ENCODE measurements around the gene DEPDC4.
"Not testable (repeated sequence)": the region's sequence is repeated elsewhere in the genome, so short reads cannot be mapped to it uniquely, and the experiment has no call there.

DEPDC4 gene

DNA sequence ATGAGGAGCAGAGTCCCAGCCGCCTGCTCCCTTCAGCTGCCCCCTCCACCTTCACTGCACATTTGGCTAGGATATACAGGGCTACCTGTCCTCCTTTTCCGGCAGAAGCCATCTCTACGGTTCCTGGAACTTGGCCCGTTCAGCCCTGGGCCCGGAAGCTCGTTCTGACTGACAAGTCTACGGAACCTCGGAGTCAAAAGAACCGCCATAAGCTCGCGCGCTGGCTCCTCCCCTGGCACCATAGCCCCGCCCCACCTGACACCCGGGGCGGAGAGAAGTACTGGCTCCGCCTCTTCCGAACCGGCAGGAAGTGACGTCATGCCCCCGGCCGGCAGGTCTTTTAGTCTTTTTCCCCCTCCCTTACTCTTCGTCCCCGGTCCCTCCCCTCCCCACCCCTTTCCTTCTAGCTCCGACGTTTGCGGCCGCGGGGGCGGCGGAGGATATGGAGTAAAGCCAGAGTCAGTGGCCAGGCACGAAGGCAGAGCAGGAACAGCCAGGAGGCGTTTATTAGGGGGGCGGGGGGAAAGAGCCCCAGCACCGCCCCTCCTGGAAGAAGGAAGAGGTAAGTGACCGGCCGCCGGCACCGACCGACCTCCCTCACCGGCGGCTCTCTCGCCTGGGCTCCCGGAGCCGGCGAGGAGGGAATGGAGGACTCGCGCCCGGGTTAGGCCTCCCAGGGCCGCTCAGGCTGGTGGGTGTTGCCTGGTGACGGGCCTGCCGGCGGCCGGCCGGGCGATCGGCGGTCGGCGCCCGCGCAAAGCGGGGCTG is at the start of gene DEPDC4, which contains the start of gene SCYL2:
Gene DEPDC4, minus strand, starts transcription at position 245 of the 768 bp plus-strand sequence. Its CDS starts 3 bp downstream, at position 242.
Gene SCYL2, plus strand, starts transcription at position 343 of the 768 bp plus-strand sequence. CDS start 15,794 bp downstream, outside the sequence.
- peak within 1 kb of the TSS; percentile 100 for H3K4me3 Mint-ChIP-seq
- H3K27me3 Mint-ChIP-seq = no peaks in the 10 kb centered on the region
- peak; percentile 94 to 97 for DNase-seq (ENCODE audit: low spot score in 2 of 2)
- H3K9me3 Mint-ChIP-seq = no peaks in the 10 kb centered on the region
- peak within 1 kb of the TSS; percentile 90 for H3K27ac Mint-ChIP-seq
- peaks cover 15% of the 10 kb centered on the region for H3K4me1 Mint-ChIP-seq
- ATAC-seq (ENCODE audit: low read depth) = peak; percentile 91
- peaks cover 2% of the 10 kb centered on the region for H3K36me3 Mint-ChIP-seq

DNA sequence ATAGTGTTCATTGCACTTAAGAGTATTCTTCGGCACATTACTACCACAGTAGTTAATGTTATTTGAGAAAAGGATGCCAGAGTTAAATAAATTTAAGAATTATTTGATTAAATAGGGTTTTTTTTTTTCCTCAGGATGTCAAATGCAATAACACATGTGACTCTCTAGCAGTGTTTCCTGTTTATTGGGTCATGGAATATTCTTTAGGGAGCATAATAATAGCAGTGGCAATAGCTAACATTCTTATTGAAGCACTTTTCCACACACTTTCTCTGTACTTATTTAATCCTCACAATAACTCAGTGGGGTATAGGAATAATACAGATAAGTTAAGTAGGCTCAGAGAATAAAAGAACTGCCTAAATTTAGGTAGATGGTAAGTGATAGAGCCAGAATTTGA is 44.4 kb upstream of the DEPDC4 start:
- no peak for DNase-seq (ENCODE audit: low spot score in 2 of 2)
- peaks cover 4% of the 10 kb centered on the region for H3K4me1 Mint-ChIP-seq
- no peak overlapping the region for H3K4me3 Mint-ChIP-seq
- H3K27ac Mint-ChIP-seq = no peak overlapping the region
- peaks cover 31% of the 10 kb centered on the region for H3K36me3 Mint-ChIP-seq
- peaks cover 3% of the 10 kb centered on the region for H3K9me3 Mint-ChIP-seq
- H3K27me3 Mint-ChIP-seq = no peaks in the 10 kb centered on the region
- ATAC-seq (ENCODE audit: low read depth) = no peak

DNA sequence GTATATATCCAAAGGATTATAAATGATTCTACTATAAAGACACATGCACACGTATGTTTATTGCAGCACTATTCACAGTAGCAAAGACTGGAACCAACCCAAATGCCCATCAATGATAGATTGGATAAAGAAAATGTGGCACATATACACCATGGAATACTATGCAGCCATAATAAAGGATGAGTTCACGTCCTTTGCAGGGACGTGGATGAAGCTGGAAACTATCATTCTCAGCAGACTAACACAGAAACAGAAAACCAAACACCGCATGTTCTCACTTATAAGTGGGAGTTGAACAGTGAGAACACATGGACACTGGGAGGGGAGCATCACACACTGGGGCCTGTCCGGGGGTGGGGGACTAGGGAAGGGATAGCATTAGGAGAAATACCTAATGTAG is 41.3 kb upstream of the DEPDC4 start:
- not testable (repeated sequence) for H3K27ac Mint-ChIP-seq; DNase-seq (ENCODE audit: low spot score in 2 of 2); ATAC-seq (ENCODE audit: low read depth); H3K4me3 Mint-ChIP-seq; H3K4me1 Mint-ChIP-seq; H3K9me3 Mint-ChIP-seq; H3K27me3 Mint-ChIP-seq
- peaks cover 39% of the 10 kb centered on the region for H3K36me3 Mint-ChIP-seq

DNA sequence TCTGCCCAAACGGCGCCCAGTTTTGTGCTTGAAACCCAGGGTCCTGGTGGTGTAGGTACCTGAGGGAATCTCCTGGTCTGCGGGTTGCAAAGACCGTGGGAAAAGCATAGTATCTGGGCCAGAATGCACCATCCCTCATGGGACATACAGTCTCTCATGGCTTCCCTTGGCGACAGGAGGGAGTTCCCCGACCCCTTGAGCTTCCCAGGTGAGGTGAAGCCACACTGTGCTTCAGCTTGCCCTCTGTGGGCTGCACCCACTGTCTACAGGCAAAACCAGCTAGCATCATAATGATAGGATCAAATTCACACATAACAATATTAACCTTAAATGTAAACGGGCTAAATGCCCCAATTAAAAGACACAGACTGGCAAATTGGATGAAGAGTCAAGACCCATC is 37.5 kb upstream of the DEPDC4 start:
- not testable (repeated sequence) for H3K4me3 Mint-ChIP-seq; DNase-seq (ENCODE audit: low spot score in 2 of 2); H3K27me3 Mint-ChIP-seq; H3K4me1 Mint-ChIP-seq; ATAC-seq (ENCODE audit: low read depth); H3K27ac Mint-ChIP-seq
- Mint-ChIP-seq H3K9me3 (peaks cover 14% of the 10 kb centered on the region), H3K36me3 (peaks cover 59% of the 10 kb centered on the region)

DNA sequence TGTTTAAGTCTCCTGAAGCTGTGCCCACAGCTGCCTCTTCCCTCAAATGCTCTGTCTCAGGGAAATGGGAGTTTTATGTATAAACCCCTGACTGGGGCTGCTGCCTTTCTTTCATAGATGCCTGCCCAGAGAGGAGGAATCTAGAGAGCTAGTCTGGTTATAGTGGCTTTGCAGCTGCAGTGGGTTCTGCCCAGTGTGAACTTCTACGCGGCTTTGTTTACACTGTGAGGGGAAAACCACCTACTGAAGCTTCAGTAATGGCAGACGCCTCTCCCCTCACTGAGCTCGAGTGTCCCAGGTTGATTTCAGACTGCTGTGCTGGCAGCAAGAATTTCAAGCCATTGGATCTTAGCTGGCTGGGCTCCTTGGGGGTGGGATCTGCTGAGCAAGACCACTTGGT is 37.0 kb upstream of the DEPDC4 start:
- Mint-ChIP-seq H3K4me3 (no peak overlapping the region), H3K4me1 (peaks cover 2% of the 10 kb centered on the region), H3K36me3 (peaks cover 59% of the 10 kb centered on the region), H3K27me3 (no peaks in the 10 kb centered on the region), H3K9me3 (peaks cover 14% of the 10 kb centered on the region), H3K27ac (no peak overlapping the region)
- DNase-seq (ENCODE audit: low spot score in 2 of 2) (no peak), ATAC-seq (ENCODE audit: low read depth) (no peak)

DNA sequence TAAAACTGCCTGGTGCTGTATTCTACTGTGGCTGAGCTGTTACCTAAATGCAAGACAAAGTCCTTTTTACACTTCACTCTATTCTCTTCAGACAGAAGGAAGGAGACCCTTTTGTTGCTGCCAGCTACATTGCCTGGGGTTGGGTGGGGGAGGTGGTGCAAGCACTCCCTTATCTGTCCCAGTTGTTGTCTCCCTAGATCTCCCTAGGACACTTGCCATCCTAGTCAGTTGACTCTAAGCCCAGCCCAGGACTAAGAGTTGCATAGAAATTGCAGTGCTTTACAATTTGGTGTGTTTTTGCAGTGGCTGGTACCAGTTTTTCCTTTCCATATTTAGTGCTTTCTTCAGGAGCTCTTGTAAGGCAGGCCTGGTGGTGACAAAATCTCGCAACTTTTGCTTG is 35.2 kb upstream of the DEPDC4 start:
- H3K9me3 Mint-ChIP-seq = peaks cover 14% of the 10 kb centered on the region
- peaks cover 62% of the 10 kb centered on the region for H3K36me3 Mint-ChIP-seq
- no peak overlapping the region for H3K27ac Mint-ChIP-seq

DNA sequence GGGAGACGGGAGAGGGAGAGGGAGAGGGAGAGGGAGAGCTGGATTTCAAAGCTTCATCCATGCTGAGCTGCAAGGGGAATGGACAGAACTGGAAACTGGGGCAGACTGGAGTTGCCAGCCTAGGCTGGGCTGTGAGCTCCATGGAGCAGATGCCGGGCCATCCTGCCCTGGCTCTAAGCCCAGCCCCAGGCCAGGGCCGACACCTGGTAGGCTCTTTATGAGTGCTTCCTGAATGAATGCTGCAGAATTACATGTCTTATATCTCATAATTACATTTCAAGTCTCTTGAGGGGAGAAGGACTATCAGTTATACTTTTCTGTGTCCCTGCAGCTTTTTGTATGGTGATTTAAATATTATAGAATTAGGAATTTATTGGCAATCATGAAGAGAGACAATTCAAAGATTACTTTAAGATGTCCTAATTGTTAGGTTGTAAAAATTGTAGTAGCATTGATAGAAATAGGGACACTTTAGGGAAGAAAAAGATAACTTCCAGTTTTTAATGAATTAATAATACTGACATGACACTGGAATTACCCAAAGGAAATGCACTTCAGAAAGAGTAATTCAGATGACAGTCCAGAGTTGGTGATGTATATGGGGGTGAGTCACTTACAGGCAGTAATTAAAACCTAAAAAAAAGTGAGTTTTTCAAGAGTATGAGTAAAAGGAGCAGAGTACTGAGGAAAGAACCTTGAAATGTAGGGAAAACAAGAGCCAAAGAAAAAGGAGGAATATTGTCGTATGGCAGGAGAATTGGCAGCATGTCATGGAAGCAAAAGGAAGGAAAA is 29.1 kb upstream of the DEPDC4 start:
- peaks cover 42% of the 10 kb centered on the region for H3K36me3 Mint-ChIP-seq
- ATAC-seq (ENCODE audit: low read depth) (no peak), DNase-seq (ENCODE audit: low spot score in 2 of 2) (no peak)
- no peaks in the 10 kb centered on the region for H3K4me1 Mint-ChIP-seq
- H3K9me3 Mint-ChIP-seq = peaks cover 4% of the 10 kb centered on the region
- H3K27me3 Mint-ChIP-seq = no peaks in the 10 kb centered on the region
- no peak overlapping the region for H3K27ac Mint-ChIP-seq
- H3K4me3 Mint-ChIP-seq = no peak overlapping the region

More for the DNA sequence above, 35.2 kb upstream of the DEPDC4 start:
- ATAC-seq (ENCODE audit: low read depth) (no peak), DNase-seq (ENCODE audit: low spot score in 2 of 2) (no peak)
- H3K4me1 Mint-ChIP-seq = peaks cover 2% of the 10 kb centered on the region
- H3K27me3 Mint-ChIP-seq = no peaks in the 10 kb centered on the region
- H3K4me3 Mint-ChIP-seq = no peak overlapping the region

DNA sequence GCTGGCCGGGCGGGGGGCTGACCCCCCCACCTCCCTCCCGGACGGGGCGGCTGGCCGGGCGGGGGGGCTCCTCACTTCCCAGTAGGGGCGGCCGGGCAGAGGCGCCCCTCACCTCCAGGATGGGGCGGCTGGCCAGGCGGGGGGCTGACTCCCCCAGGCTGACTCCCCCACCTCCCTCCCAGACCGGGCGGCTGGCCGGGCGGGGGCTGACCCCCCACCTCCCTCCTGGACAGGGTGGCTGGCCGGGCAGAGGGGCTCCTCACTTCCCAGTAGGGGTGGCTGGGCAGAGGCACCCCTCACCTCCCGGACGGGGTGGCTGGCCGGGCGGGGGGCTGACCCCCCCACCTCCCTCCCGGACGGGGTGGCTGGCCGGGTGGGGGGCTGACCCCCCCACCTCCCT is 27.5 kb upstream of the DEPDC4 start:
- not testable (repeated sequence) for DNase-seq (ENCODE audit: low spot score in 2 of 2); H3K9me3 Mint-ChIP-seq; ATAC-seq (ENCODE audit: low read depth); H3K4me3 Mint-ChIP-seq; H3K4me1 Mint-ChIP-seq; H3K27ac Mint-ChIP-seq; H3K27me3 Mint-ChIP-seq
- peaks cover 35% of the 10 kb centered on the region for H3K36me3 Mint-ChIP-seq

DNA sequence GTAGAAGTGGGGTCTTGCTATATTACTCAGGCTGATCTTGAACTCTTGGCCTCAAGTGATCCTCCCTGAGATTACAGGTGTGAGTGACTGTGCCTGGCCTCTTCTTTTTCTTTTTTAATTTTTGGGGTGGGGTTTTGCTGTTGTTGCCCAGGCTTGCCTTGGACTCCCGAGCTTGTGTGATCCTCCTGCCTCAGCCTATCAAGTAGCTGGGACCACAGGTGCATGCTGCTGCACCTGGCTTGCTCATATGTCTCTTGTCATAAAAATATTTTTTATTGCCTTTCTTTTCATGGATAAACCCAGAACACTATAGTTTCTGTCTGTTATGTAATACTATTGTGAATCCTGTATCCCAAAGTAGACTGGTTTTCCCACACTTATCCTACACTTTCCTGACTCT is 26.1 kb upstream of the DEPDC4 start:
- Mint-ChIP-seq H3K27ac (no peak overlapping the region), H3K36me3 (peaks cover 25% of the 10 kb centered on the region), H3K4me3 (no peak overlapping the region), H3K27me3 (no peaks in the 10 kb centered on the region), H3K9me3 (no peaks in the 10 kb centered on the region), H3K4me1 (no peaks in the 10 kb centered on the region)
- DNase-seq (ENCODE audit: low spot score in 2 of 2) = no peak
- no peak for ATAC-seq (ENCODE audit: low read depth)

DNA sequence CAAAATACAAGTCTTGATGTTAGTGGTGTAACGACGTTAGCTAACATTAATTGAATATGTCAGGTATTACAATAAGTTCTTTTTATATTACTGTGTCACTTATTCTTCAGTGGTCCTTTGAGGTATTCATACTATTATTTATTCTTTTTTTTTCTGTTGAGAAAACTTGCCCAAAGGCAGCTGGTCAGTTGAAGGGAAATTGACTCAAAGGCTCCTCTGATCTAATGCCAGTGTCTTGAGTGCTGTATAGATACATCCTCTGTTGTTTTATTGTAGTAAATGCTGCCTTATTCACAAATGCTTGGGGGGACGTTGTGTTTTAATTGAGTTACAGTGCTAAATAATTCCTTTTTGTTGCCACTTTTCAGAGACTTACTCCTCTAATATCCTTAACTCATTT is 23.1 kb upstream of the DEPDC4 start:
- DNase-seq (ENCODE audit: low spot score in 2 of 2) = no peak
- ATAC-seq (ENCODE audit: low read depth) = no peak
- Mint-ChIP-seq H3K4me3 (no peak overlapping the region), H3K36me3 (peaks cover 22% of the 10 kb centered on the region), H3K27me3 (no peaks in the 10 kb centered on the region), H3K9me3 (no peaks in the 10 kb centered on the region), H3K4me1 (no peaks in the 10 kb centered on the region), H3K27ac (no peak overlapping the region)

DNA sequence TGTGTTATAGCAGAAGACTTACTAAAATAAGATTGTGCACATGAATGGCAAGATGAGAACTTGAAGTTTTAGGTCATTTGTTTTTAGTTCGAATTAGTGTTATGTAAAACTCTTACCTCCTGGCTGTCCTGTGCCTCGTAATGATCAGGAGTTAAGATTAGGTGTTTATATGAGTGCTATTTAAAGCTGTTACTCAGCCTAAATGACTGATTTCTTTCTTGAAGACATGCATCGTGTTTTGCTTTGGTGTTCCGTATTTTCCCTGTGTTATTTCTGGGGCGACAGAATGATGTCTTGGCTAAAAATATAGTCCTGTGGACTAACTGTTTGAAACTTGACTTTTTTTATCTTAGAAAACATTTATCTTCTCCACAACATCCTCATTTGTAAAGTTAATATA is 22.2 kb upstream of the DEPDC4 start:
- ATAC-seq (ENCODE audit: low read depth) (no peak), DNase-seq (ENCODE audit: low spot score in 2 of 2) (no peak)
- H3K4me3 Mint-ChIP-seq = no peak overlapping the region
- peaks cover 23% of the 10 kb centered on the region for H3K36me3 Mint-ChIP-seq
- no peaks in the 10 kb centered on the region for H3K4me1 Mint-ChIP-seq
- no peak overlapping the region for H3K27ac Mint-ChIP-seq
- H3K27me3 Mint-ChIP-seq = no peaks in the 10 kb centered on the region
- H3K9me3 Mint-ChIP-seq = no peaks in the 10 kb centered on the region

DNA sequence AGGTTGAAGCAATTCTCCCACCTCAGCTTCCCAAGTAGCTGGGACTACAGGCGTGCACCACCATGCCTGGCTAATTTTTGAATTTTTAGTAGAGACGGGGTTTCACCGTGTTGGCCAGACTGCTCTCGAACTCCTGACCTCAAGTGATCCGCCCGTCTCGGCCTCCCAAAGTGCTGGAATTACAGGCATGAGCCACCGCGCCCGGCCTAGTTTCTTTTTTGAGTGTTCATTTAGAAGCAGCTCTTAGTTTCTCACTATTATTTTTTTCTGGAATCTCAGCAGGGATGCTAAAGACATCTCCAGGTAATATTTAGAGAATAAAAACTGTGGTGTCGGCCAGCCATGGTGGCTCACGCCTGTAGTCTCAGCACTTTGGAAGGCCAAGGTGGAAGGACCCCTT is 17.7 kb upstream of the DEPDC4 start:
- H3K27ac Mint-ChIP-seq; H3K4me1 Mint-ChIP-seq; H3K9me3 Mint-ChIP-seq; H3K4me3 Mint-ChIP-seq; H3K27me3 Mint-ChIP-seq; DNase-seq (ENCODE audit: low spot score in 2 of 2); ATAC-seq (ENCODE audit: low read depth); H3K36me3 Mint-ChIP-seq: not testable (repeated sequence)

DNA sequence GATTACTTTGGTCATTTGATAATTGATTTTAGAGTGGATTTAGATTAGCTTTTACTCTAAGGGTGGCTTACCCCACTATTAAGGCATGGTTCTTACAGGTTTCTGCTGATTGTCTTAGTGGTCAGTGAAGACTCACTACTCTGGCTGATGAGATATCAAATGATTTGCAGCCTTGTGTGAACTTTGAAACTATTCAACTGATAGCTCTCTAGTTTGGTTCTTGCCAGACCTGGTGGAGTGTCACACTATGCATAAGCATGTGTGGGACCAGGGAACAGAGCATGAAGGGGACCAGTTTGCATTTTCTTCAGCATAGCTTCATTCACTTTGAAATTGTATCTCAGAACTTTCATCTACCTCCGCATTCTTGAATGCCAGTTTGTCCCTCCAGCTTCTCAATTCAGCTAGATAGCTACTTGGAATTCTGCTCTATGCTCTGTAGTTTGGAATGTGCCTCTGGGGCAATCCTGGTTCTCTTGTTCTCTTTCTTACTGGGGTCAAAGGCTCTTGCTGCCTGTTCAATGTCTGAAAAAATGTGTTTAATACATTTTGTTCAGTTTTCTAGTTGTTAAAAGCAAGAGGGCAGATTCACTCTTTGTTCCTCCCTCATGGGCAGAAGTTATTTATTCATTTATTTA is 12.8 kb upstream of the DEPDC4 start:
- Mint-ChIP-seq H3K36me3 (peaks cover 3% of the 10 kb centered on the region), H3K27ac (no peak overlapping the region), H3K9me3 (no peaks in the 10 kb centered on the region), H3K27me3 (no peaks in the 10 kb centered on the region), H3K4me1 (peaks cover 17% of the 10 kb centered on the region), H3K4me3 (no peak overlapping the region)
- DNase-seq (ENCODE audit: low spot score in 2 of 2) (no peak), ATAC-seq (ENCODE audit: low read depth) (no peak)

DNA sequence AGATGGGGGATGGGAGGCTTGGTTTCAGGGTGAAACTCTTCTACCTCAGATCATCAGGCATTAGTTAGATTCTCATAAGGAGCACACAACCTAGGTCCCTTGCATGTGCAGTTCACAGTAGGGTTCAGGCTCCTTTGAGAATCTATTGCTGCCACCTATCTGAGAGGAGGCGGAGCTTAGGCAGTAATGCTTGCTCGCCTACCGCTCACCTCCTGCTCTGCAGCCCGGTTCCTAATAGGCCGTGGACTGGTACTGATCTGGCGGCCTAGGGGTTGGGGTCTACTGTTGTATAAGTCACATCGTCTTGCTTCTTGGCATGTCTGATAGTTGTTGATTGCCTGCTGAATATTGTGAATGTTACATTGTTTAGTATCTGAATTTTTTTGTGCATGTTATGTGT is 12.3 kb upstream of the DEPDC4 start:
- DNase-seq (ENCODE audit: low spot score in 2 of 2) (no peak), ATAC-seq (ENCODE audit: low read depth) (no peak)
- no peaks in the 10 kb centered on the region for H3K27me3 Mint-ChIP-seq
- H3K36me3 Mint-ChIP-seq = peaks cover 3% of the 10 kb centered on the region
- H3K4me1 Mint-ChIP-seq = peaks cover 21% of the 10 kb centered on the region
- H3K27ac Mint-ChIP-seq = no peak overlapping the region
- H3K4me3 Mint-ChIP-seq = no peak overlapping the region
- no peaks in the 10 kb centered on the region for H3K9me3 Mint-ChIP-seq

Data from memory B cell (primary cell).